Measurements from ENCODE around the gene SLC16A7.

DNA sequence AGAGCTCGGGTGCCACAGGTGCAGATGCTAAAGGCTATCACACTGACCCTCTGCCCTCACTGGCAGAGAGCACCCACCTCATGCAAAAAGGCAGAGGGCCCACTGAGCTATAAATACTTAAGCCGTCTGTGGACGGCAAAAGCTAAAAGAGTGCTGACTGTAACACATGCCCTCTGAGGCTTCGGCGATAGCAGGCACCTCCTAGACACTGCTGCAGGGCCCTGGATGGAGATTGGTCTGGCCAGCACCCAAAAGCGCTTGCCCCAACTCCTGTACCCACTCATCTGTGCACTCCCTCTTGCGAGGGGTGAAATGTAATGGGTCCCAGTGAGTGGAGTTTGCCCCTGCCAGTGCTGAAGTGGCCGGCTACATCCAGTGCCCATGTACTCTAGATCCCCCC is 148.7 kb downstream of the SLC16A7 start:
- TF ChIP-seq EZH2 (IDR thresholded peaks at IDR 0.05): no peak
- TF ChIP-seq POLR2AphosphoS5 (IDR thresholded peaks at IDR 0.05; ENCODE audit: borderline replicate concordance, low read depth, low read length): no peak
- TF ChIP-seq FOXP2 (optimal IDR thresholded peaks at IDR 0.05; ENCODE audit: control extremely low read depth, extremely low read length, insufficient read depth): no peak
